ENCODE data around the gene BTN3A1. TPM values are rescaled to one million over a fixed set of nuclear protein-coding genes. Genes with fewer than 3 reads are reported as not detected.

BTN3A1 gene
- total and polyA plus RNA-seq, 2 of the 8 experiments (the other 6 are each of a cell fraction or from before 2014, with no cell fraction given) = 4.7 to 5.6 TPM

GRCh38 chr6:26426691-26427450, 24.8 kb downstream of the BTN3A1 start:
- Histone ChIP-seq H4K20me1 (replicated peaks in 1 of 2; ENCODE audit: control insufficient read depth in 1 of 2, insufficient read depth in 2 of 2, low read length in 2 of 2) (no peaks in the 10 kb centered on the region), H2BK120ac (replicated peaks; ENCODE audit: low read depth, low read length) (no peak overlapping the region), H2BK20ac (ENCODE audit: low read length) (no peak overlapping the region), H3K79me1 (ENCODE audit: low read depth, low read length) (no peaks in the 10 kb centered on the region), H3K23me2 (ENCODE audit: low read depth, low read length) (no peaks in the 10 kb centered on the region), H4K5ac (ENCODE audit: insufficient read length, low read depth, low read length) (no peak overlapping the region), H3K4me1 (replicated peaks in 1 of 4; ENCODE audit: control insufficient read depth in 3 of 4, insufficient read depth in 4 of 4, low read length in 3 of 4) (no peaks in the 10 kb centered on the region), H2BK15ac (ENCODE audit: low read length) (no peak overlapping the region), H3K79me2 (ENCODE audit: control insufficient read depth in 1 of 2, insufficient read depth in 2 of 2, low read length in 2 of 2) (no peaks in the 10 kb centered on the region), H2AK5ac (ENCODE audit: low read depth, low read length) (no peak overlapping the region), H3K9me3 (ENCODE audit: insufficient read depth in 2 of 2, low read depth in 1 of 2, low read length in 1 of 2) (no peaks in the 10 kb centered on the region), H3K27me3 (replicated peaks in 1 of 4; ENCODE audit: control insufficient read depth in 3 of 4, extremely low read depth in 1 of 4, insufficient read depth in 3 of 4, low read length in 3 of 4) (no peaks in the 10 kb centered on the region), H2BK5ac (ENCODE audit: low read depth, low read length) (no peak overlapping the region), H2BK12ac (ENCODE audit: low read depth, low read length) (no peak overlapping the region), H3K14ac (ENCODE audit: insufficient read length) (no peak overlapping the region), H3K4me3 (ENCODE audit: extremely low read depth in 1 of 4, insufficient read depth in 2 of 4, low read depth in 3 of 4, low read length in 4 of 4) (no peak overlapping the region), H3K36me3 (ENCODE audit: control insufficient read depth in 2 of 4, insufficient read depth in 4 of 4, low read length in 3 of 4) (peaks cover 0 to 17% (median 4%) of the 10 kb centered on the region in 4 experiments; a peak in 6 of 8 replicates), H3K56ac (replicated peaks; ENCODE audit: insufficient read length, low read depth, low read length) (no peak overlapping the region), H3K4me2 (ENCODE audit: insufficient read depth in 1 of 2, low read depth in 2 of 2, low read length in 2 of 2) (no peak overlapping the region), H3K18ac (ENCODE audit: extremely low read depth, low read length) (no peak overlapping the region), H3K4ac (replicated peaks; ENCODE audit: insufficient read length, low read depth, low read length) (no peak overlapping the region), H2AFZ (ENCODE audit: low read length) (no peak overlapping the region), H3K23ac (ENCODE audit: insufficient read length) (no peak overlapping the region), H3K27ac (ENCODE audit: low read depth, low read length) (no peak overlapping the region), H4K8ac (ENCODE audit: extremely low read depth, insufficient read depth, low read length) (no peak overlapping the region), H3K9ac (replicated peaks in 1 of 4; ENCODE audit: extremely low read depth in 1 of 4, low read depth in 3 of 4, low read length in 3 of 4) (no peak overlapping the region), H4K91ac (replicated peaks; ENCODE audit: insufficient read length, low read length) (no peak overlapping the region)
- WGBS, 2 experiments (ENCODE audit: extremely low coverage in 1 of 2, insufficient coverage in 1 of 2, insufficient read length in 1 of 2, insufficient replicate concordance in 2 of 2, low coverage in 1 of 2, low lambda C conversion rate in 2 of 2, missing lambda C conversion rate in 1 of 2) = 89% methylated on average over 5 of the region's 5 CpGs; no CpG with 5 or more reads in 1 of the 2 experiments
- ChIA-PET CTCF (ENCODE audit: partially characterized antibody) (no interaction called here), POLR2A (ENCODE audit: partially characterized antibody) (no interaction called here)
- FAIRE-seq (no peak), DNase-seq (ENCODE audit: low read depth in 1 of 2, low spot score in 2 of 2) (no peak)
- no peak for TF ChIP-seq RBBP5 (IDR thresholded peaks at IDR 0.05; ENCODE audit: borderline replicate concordance, low read depth, low read length)

Measured in H1 (cell line).